Transverse colon (tissue), 4 donors: ENCODE measurements around the gene FAM20A.

Experiments used
- CTCF ChIP-seq, 5 experiments: fragments of 200-600 bp in 3 of 5; fragments of 450-650 bp in 2 of 5; sonication (generic) in 3 of 5; IDR thresholded peaks; 1 replicate in 2 of 5; 2 replicates in 3 of 5; pipeline ENCODE4 v1.5.1; 2016 to 2017; ENCODE audit warnings: antibody characterized with exemption in 5 of 5, inconsistent platforms in 3 of 5, mild to moderate bottlenecking in 2 of 5, moderate library complexity in 1 of 5
- EP300 ChIP-seq: sonication (generic); formaldehyde crosslinking; IDR thresholded peaks from one replicate; pipeline ENCODE4 v1.6.1; 2017; ENCODE audit warnings: antibody characterized with exemption, low read depth
- POLR2A ChIP-seq: fragments of 450-650 bp; IDR thresholded peaks from one replicate; pipeline ENCODE4 v1.6.1; 2016; ENCODE audit warnings: antibody characterized with exemption, mild to moderate bottlenecking, moderate library complexity
- POLR2AphosphoS5 ChIP-seq, 3 donors: sonication (generic); formaldehyde crosslinking; IDR thresholded peaks; one replicate each; pipeline ENCODE4 v1.6.1; 2016; ENCODE audit warnings: antibody characterized with exemption in 3 of 3

DNA sequence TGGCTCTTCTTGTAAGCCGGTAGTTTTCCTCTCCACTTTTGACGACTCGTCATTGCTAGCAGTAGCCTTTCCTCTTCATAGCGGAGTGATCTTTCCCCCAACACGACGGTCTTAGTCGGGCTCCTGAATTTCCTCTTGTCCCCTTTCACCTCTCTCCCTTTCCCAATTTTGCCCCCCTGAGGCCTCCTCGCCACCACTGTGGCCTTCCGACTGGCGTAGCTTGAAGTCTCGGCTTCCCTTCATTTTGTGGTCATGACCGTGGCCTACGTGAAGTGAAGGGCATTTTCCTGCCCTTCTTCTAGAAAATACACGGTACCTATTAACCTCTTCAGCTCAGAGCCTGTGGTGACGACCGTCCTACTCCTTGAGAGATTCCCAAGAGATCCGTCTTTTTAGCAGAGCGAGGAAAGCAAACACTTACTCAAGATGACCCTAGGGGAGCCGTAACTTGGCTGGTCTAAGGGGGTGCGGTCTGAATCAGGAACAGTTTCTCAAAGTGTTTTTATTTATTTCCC lies 88.2 kb downstream of the FAM20A start:
- no peak for TF ChIP-seq CTCF (IDR thresholded peaks at IDR 0.05)
- no peak for TF ChIP-seq POLR2AphosphoS5 (IDR thresholded peaks at IDR 0.05)
- no peak for TF ChIP-seq EP300
- no peak for TF ChIP-seq POLR2A
